Fibroblast of skin of right biceps (primary cell): ENCODE data around the gene TET1.
"Not testable (repeated sequence)": the region's sequence is repeated elsewhere in the genome, so short reads cannot be mapped to it uniquely, and the experiment has no call there.

ENCODE experiments used
- DNase-seq: peaks from one replicate; pipeline ENCODE4 v3.0.0-alpha.2; 2013

TET1 gene

GRCh38 chr10:68565658-68566057 lies 5.5 kb downstream of the TET1 start:
- no peak for DNase-seq

- no peak for DNase-seq
Observed at GRCh38 chr10:68566351-68566750, 6.2 kb downstream of the TET1 start.

- no peak for DNase-seq
Observed at GRCh38 chr10:68566955-68567354, 6.8 kb downstream of the TET1 start.

- DNase-seq = no peak
Observed at GRCh38 chr10:68572151-68572550, 12.0 kb downstream of the TET1 start.

GRCh38 chr10:68574051-68574450 lies 13.9 kb downstream of the TET1 start:
- no peak for DNase-seq

- no peak for DNase-seq
Observed at GRCh38 chr10:68576118-68576517, 16.0 kb downstream of the TET1 start.

GRCh38 chr10:68578974-68579373 lies 18.8 kb downstream of the TET1 start:
- peak; percentile 15 for DNase-seq

- peak; percentile 28 for DNase-seq
Observed at GRCh38 chr10:68584187-68584586, 24.1 kb downstream of the TET1 start.

GRCh38 chr10:68586606-68587305 lies 26.6 kb downstream of the TET1 start:
- DNase-seq = peak; percentile 78

- DNase-seq = peak; percentile 53
Observed at GRCh38 chr10:68594405-68594804, 34.3 kb downstream of the TET1 start.

GRCh38 chr10:68595513-68595912 lies 35.4 kb downstream of the TET1 start:
- no peak for DNase-seq

- no peak for DNase-seq
Observed at GRCh38 chr10:68597407-68597806, 37.3 kb downstream of the TET1 start.

GRCh38 chr10:68598978-68599770 lies 39.0 kb downstream of the TET1 start:
- peak; percentile 73 for DNase-seq

- DNase-seq = no peak
Observed at GRCh38 chr10:68599771-68600040, 39.6 kb downstream of the TET1 start.

GRCh38 chr10:68600041-68600778 lies 40.1 kb downstream of the TET1 start:
- peak; percentile 93 for DNase-seq

- DNase-seq = no peak
Observed at GRCh38 chr10:68601501-68602265, 41.5 kb downstream of the TET1 start.

GRCh38 chr10:68602434-68602833 lies 42.3 kb downstream of the TET1 start:
- DNase-seq = no peak

- no peak for DNase-seq
Observed at GRCh38 chr10:68603766-68604165, 43.6 kb downstream of the TET1 start.

GRCh38 chr10:68604441-68604840 lies 44.3 kb downstream of the TET1 start:
- DNase-seq = no peak

- peak; percentile 39 for DNase-seq
Observed at GRCh38 chr10:68606918-68607317, 46.8 kb downstream of the TET1 start.

GRCh38 chr10:68610023-68610422 lies 49.9 kb downstream of the TET1 start:
- not testable (repeated sequence) for DNase-seq

GRCh38 chr10:68611227-68611626 lies 51.1 kb downstream of the TET1 start:
- no peak for DNase-seq

GRCh38 chr10:68613974-68614373 lies 53.8 kb downstream of the TET1 start:
- not testable (repeated sequence) for DNase-seq
